Neural progenitor cell (in vitro differentiated cells): ENCODE measurements around the gene UBE2I. TPM values are rescaled to one million over a fixed set of nuclear protein-coding genes. Genes with fewer than 3 reads are reported as not detected.

Experiments used
- DNase-seq: peaks from one replicate; pipeline ENCODE4 v3.0.0-alpha.2; 2016; ENCODE audit warnings: low spot score
- H2AFZ ChIP-seq: fragments of 200-600 bp; sonication (generic); replicated peaks from 2 replicates; pipeline ENCODE4 v1.6.1; 2016; ENCODE audit warnings: antibody characterized with exemption
- H3F3A ChIP-seq: fragments of 200-600 bp; sonication (generic); 2 replicates; pipeline ENCODE4 v1.6.1; 2016; ENCODE audit warnings: antibody characterized with exemption, low read depth
- H3K27ac ChIP-seq: fragments of 200-600 bp; sonication (generic); 2 replicates; pipeline ENCODE4 v1.5.1; 2016; ENCODE audit warnings: mild to moderate bottlenecking
- H3K27me3 ChIP-seq: fragments of 200-600 bp; sonication (generic); 2 replicates; pipeline ENCODE4 v1.6.1; 2016; ENCODE audit warnings: mild to moderate bottlenecking, moderate library complexity
- H3K36me3 ChIP-seq: fragments of 200-600 bp; sonication (generic); 2 replicates; pipeline ENCODE4 v1.5.1; 2016
- H3K4me1 ChIP-seq: fragments of 200-600 bp; sonication (generic); 2 replicates; pipeline ENCODE4 v1.6.1; 2016; ENCODE audit warnings: mixed run types
- H3K4me2 ChIP-seq: fragments of 200-600 bp; sonication (generic); 2 replicates; pipeline ENCODE4 v1.6.1; 2016
- H3K4me3 ChIP-seq: fragments of 200-600 bp; sonication (generic); 2 replicates; pipeline ENCODE4 v1.5.1; 2016
- H3K79me2 ChIP-seq: fragments of 200-600 bp; sonication (generic); 2 replicates; pipeline ENCODE4 v1.6.1; 2016; ENCODE audit warnings: low read depth
- H3K9ac ChIP-seq: fragments of 200-600 bp; sonication (generic); 2 replicates; pipeline ENCODE4 v1.6.1; 2016
- H3K9me3 ChIP-seq: fragments of 200-600 bp; sonication (generic); 2 replicates; pipeline ENCODE4 v1.5.1; 2016; ENCODE audit warnings: low read depth
- H4K20me1 ChIP-seq: fragments of 200-600 bp; sonication (generic); 2 replicates; pipeline ENCODE4 v1.6.1; 2016; ENCODE audit warnings: low read depth
- H3K27ac Mint-ChIP-seq: 3 replicates; pipeline ENCODE4 v1.8.0; 2021; ENCODE audit warnings: mixed read lengths
- H3K27me3 Mint-ChIP-seq: 2 replicates; pipeline ENCODE4 v1.8.0; 2022; ENCODE audit warnings: low read depth, mild to moderate bottlenecking, inconsistent platforms, moderate library complexity, mixed read lengths; ENCODE audit not compliant: insufficient read depth
- H3K36me3 Mint-ChIP-seq: 3 replicates; pipeline ENCODE4 v1.8.0; 2021; ENCODE audit warnings: mixed read lengths
- H3K4me1 Mint-ChIP-seq: 3 replicates; pipeline ENCODE4 v1.8.0; 2021; ENCODE audit warnings: mixed read lengths
- H3K4me3 Mint-ChIP-seq: 3 replicates; pipeline ENCODE4 v1.8.0; 2021; ENCODE audit warnings: mild to moderate bottlenecking, moderate library complexity, mixed read lengths
- H3K9me3 Mint-ChIP-seq: 3 replicates; pipeline ENCODE4 v1.8.0; 2020; ENCODE audit warnings: mixed read lengths
- CTCF ChIP-seq: fragments of 200-600 bp; sonication (generic); IDR thresholded peaks from 2 replicates; pipeline ENCODE4 v1.5.1; 2017; ENCODE audit warnings: antibody characterized with exemption, mild to moderate bottlenecking
- EZH2 ChIP-seq: fragments of 200-600 bp; sonication (generic); IDR thresholded peaks from 2 replicates; pipeline ENCODE4 v1.6.1; 2017; ENCODE audit warnings: antibody characterized with exemption, mild to moderate bottlenecking, moderate library complexity
- EZH2phosphoT487 ChIP-seq: fragments of 200-600 bp; sonication (generic); IDR thresholded peaks from 2 replicates; pipeline ENCODE4 v1.6.1; 2017; ENCODE audit warnings: antibody characterized with exemption
- total RNA-seq: library from RNA; depleted of rRNA; stranded (reverse); fragments of >200 nt; gene quantifications from 2 replicates; pipeline ENCODE4 v1.2.3, GENCODE V29; 2015; ENCODE audit warnings: low replicate concordance

UBE2I gene
- total RNA-seq, 1 donor from 2014 or later = 239 TPM

DNA sequence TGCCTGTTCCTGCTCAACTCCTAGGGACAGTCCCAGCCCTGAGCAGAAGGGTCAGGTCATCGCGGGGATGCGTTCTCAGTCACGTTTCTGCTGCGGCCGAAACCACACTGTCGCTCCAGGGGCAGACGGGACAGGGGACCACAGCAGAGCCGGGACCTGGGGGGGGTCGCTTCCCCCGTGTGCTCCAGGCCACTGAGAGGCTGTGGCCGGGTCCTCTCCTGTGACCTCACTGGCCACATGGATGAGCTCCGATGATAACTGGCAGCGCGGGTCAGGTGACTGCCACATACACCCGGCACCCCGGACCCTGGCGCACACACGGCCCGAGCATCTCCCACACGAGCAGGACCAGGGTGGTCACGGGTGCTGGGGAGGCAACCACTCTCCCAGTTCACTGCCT lies 55.1 kb downstream of the UBE2I start:
- H3K9me3 Mint-ChIP-seq = no peaks in the 10 kb centered on the region
- Histone ChIP-seq H3K4me3 (no peak overlapping the region), H3F3A (peaks cover 6% of the 10 kb centered on the region), H3K27me3 (no peaks in the 10 kb centered on the region), H3K4me2 (no peak overlapping the region), H3K9me3 (no peaks in the 10 kb centered on the region), H2AFZ (no peak overlapping the region), H4K20me1 (peaks cover 30% of the 10 kb centered on the region), H3K36me3 (no peaks in the 10 kb centered on the region), H3K4me1 (no peaks in the 10 kb centered on the region), H3K9ac (no peak overlapping the region), H3K79me2 (peaks cover 7% of the 10 kb centered on the region), H3K27ac (no peak overlapping the region)
- no peak for TF ChIP-seq EZH2phosphoT487
- no peak for TF ChIP-seq CTCF
- no peak for TF ChIP-seq EZH2
- no peaks in the 10 kb centered on the region for H3K4me1 Mint-ChIP-seq
- peaks cover 2% of the 10 kb centered on the region for H3K27me3 Mint-ChIP-seq
- peaks cover 6% of the 10 kb centered on the region for H3K36me3 Mint-ChIP-seq
- no peak for DNase-seq
- no peak overlapping the region for H3K4me3 Mint-ChIP-seq
- H3K27ac Mint-ChIP-seq = no peak overlapping the region

DNA sequence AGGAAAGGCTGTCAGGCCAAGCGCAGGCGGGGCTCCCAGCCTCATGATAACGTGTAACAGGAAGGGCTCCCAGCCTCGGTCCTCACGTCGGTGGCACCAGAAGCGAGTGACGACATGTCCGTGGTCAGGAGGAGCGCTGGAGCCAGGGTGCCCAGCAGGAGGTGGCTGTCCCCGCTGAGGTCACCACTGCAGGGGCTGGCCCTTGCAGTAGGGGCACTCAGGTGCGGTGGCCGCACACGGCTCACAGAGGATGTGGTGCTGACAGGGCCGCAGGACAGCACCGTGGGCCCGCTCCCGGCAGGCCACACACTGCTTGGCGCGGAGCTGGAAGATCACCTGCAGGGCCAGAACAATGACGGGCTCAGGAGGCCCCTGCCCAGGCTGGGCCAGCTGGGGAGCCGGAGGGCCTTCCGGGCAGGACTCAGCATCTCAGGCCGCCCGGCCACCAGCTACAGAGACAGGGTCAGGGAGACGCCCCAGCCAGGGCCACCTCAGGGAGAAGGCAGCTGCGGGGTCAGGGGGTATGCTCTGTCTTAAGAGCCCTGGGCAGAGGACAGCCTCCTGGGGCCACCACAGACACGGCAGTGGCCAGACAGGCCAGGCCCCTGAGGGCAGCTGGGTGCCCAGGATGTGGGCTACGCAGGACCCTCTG lies 56.8 kb downstream of the UBE2I start:
- Mint-ChIP-seq H3K36me3 (peaks cover 6% of the 10 kb centered on the region), H3K27ac (no peak overlapping the region), H3K9me3 (no peaks in the 10 kb centered on the region), H3K27me3 (peaks cover 2% of the 10 kb centered on the region), H3K4me3 (no peak overlapping the region), H3K4me1 (no peaks in the 10 kb centered on the region)
- no peak overlapping the region for H3K27ac ChIP-seq
- no peak for DNase-seq
- H3F3A ChIP-seq = peaks cover 6% of the 10 kb centered on the region
- no peak overlapping the region for H2AFZ ChIP-seq
- TF ChIP-seq EZH2phosphoT487 (no peak), CTCF (no peak), EZH2 (no peak)
- peaks cover 7% of the 10 kb centered on the region for H3K79me2 ChIP-seq
- no peaks in the 10 kb centered on the region for H3K27me3 ChIP-seq
- H3K36me3 ChIP-seq = no peaks in the 10 kb centered on the region
- no peak overlapping the region for H3K4me3 ChIP-seq
- no peaks in the 10 kb centered on the region for H3K9me3 ChIP-seq
- H3K4me2 ChIP-seq = no peak overlapping the region
- H4K20me1 ChIP-seq = peaks cover 32% of the 10 kb centered on the region
- no peaks in the 10 kb centered on the region for H3K4me1 ChIP-seq
- H3K9ac ChIP-seq = no peak overlapping the region

- H3K36me3 Mint-ChIP-seq = peaks cover 6% of the 10 kb centered on the region
- Histone ChIP-seq H3K36me3 (no peaks in the 10 kb centered on the region), H3K4me1 (no peaks in the 10 kb centered on the region), H3K79me2 (peaks cover 7% of the 10 kb centered on the region), H3K27me3 (no peaks in the 10 kb centered on the region), H3K4me2 (no peak overlapping the region), H2AFZ (no peak overlapping the region), H3K9ac (no peak overlapping the region), H3K27ac (no peak overlapping the region), H4K20me1 (peaks cover 32% of the 10 kb centered on the region), H3K9me3 (no peaks in the 10 kb centered on the region), H3K4me3 (no peak overlapping the region), H3F3A (peaks cover 6% of the 10 kb centered on the region)
- peaks cover 2% of the 10 kb centered on the region for H3K27me3 Mint-ChIP-seq
- TF ChIP-seq EZH2phosphoT487 (no peak), EZH2 (no peak), CTCF (no peak)
- no peak for DNase-seq
- H3K4me3 Mint-ChIP-seq = no peak overlapping the region
- no peaks in the 10 kb centered on the region for H3K9me3 Mint-ChIP-seq
- H3K4me1 Mint-ChIP-seq = no peaks in the 10 kb centered on the region
- no peak overlapping the region for H3K27ac Mint-ChIP-seq
Observed at GRCh38 chr16:1366712-1367299, 57.4 kb downstream of the UBE2I start.
